GM18951 (cell line): ENCODE measurements around the gene SLC25A5.
"Not testable (repeated sequence)": the region's sequence is repeated elsewhere in the genome, so short reads cannot be mapped to it uniquely, and the experiment has no call there.

ENCODE experiments used
- POLR2A ChIP-seq: IDR thresholded peaks from 4 replicates; pipeline ENCODE4 v1.6.1; 2011; ENCODE audit warnings: mild to moderate bottlenecking; ENCODE audit not compliant: insufficient read length, insufficient read depth; ENCODE audit errors: extremely low read depth
- in situ Hi-C: fragments of 300-500 bp; cut with MboI; formaldehyde crosslinking; loops from one replicate; pipeline ENCODE4 v1.12.0; 2022; ENCODE audit warnings: low sequenced_read_pairs, mixed read lengths, inconsistent platforms; ENCODE audit not compliant: unreplicated experiment

Gene SLC25A5

DNA sequence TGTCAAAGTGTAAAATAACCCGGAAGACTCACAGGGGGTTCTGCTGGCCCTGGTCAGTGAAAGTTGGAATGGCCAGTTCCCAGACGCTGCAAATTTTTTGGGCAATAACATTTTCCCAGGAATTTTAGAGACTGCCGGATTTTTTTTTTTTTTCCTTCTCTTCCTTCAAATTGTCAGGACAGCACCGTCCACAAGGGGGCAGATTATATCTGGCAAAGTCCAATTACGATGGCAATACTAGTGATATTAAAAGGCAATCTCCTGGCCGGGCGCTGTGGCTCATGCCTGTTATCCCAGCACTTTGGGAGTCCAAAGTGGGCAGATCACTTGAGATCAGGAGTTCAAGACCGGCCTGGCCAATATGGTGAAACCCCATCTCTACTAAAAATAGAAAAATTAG is 20.5 kb downstream of the SLC25A5 start:
- no peak for TF ChIP-seq POLR2A
- in situ Hi-C loops: no loop called here

DNA sequence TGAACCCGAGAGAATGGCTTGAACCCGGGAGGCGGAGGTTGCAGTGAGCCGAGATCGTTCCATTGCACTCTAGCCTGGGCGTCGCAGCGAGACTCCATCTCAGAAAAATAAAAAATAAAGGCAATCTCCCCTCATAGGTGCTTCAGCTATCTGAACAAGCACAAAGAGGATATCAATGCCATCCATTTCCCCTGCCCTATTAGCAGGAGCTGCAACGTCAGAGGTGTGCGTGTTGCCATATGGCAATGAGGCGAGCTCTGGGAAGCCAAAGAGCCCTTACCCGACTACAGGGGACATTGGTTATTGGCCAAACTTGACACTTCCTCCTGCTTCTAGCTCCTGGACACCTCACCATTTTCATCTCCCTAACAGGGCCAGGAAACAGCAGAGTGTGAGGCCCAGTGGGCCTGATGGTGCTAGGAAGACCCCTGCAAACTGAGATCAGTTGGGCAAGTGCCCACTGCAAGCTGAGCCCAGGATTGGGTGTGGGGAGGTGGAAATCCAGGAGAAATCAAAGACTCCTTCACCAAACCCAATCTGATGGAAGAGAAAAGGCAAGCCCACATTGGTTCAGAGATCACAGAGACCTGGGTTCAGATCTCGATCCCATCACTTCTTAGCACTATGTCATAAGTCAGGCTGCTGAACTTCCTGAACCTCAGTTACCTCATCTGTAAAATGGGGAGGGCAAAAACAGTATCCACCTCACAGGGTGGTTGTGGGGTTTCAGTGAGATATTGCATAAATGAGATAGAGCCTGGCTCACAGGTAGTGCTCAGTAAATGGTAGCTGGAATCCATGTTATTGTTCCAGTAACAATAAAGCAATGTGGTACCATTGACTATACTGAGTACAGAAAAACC is 21.2 kb downstream of the SLC25A5 start:
- in situ Hi-C loops: no loop called here
- no peak for TF ChIP-seq POLR2A

GRCh38 chrX:119492463-119492862 is 24.2 kb downstream of the SLC25A5 start:
- TF ChIP-seq POLR2A: no peak
- in situ Hi-C loops: no loop called here

GRCh38 chrX:119493851-119494495 is 25.7 kb downstream of the SLC25A5 start:
- in situ Hi-C loops: not testable (repeated sequence)

GRCh38 chrX:119495734-119496726 is 27.8 kb downstream of the SLC25A5 start:
- in situ Hi-C loops: no loop called here

GRCh38 chrX:119497185-119497584 is 28.9 kb downstream of the SLC25A5 start:
- no peak for TF ChIP-seq POLR2A
- in situ Hi-C loops: no loop called here

More at GRCh38 chrX:119495734-119496726, 27.8 kb downstream of the SLC25A5 start:
- TF ChIP-seq POLR2A: no peak

DNA sequence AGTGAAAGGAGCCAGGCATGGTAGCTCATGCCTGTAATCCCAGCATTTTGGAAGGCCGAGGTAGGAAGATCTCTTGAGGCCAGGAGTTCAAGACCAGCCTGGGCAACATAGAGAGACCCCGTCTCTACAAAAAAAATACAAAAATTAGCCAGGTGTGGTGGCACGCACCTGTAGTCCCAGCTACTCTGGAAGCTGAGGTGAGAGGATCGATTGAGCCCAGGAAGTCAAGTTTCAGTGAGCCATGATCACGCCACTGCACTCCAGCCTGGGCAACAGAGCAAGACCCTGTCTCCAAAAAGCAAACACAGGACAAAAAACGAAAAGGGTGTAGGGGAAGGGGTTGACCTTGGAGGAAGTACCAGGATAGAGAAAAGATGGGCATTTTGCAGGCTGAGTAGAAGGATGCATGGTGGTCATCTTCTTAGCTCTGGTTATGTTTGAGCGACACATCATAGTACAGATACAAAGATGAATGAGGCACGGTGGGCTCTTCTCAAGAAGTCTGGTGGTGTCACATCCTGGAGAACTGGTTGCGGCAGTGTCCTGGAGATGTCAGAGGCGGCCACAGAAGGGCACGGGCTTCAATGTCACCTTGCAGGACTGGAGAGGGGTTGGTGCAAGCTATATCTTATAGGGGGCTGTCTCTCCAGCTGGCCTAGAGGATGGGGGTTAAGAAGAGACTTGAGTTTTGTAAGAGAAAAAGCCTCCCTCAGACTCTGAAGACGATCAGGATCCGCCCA is 32.0 kb downstream of the SLC25A5 start:
- in situ Hi-C loops: loop anchor here (25.0 kb wide), 1 partner anchor 237 kb away; no protein-coding TSS in a partner anchor
- TF ChIP-seq POLR2A: no peak

GRCh38 chrX:119501511-119502148 is 33.4 kb downstream of the SLC25A5 start:
- TF ChIP-seq POLR2A: no peak
- in situ Hi-C loops: loop anchor here (25.0 kb wide), 1 partner anchor 236 kb away; no protein-coding TSS in a partner anchor

GRCh38 chrX:119502727-119503483 is 34.7 kb downstream of the SLC25A5 start:
- TF ChIP-seq POLR2A: no peak
- in situ Hi-C loops: loop anchor here (25.0 kb wide), 1 partner anchor 234 kb away; no protein-coding TSS in a partner anchor

DNA sequence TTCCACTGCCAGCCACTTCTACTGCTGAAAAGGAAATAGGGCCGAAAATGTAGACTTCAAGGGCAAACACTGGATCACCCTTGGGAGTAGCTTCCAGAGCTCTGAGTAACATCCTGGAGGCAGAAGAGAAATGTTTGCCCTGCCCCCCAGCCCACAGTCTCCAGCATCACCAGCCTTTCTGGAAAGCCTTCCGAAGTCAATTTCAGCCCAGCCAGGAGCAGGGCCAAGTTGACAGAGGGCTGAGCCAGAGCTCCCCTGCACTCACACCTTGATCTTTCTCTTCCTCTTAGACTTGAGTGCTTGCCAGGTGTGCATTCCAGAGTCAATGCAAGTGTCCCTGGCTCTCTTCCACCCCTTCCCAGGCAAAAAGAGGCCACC is 35.2 kb downstream of the SLC25A5 start:
- in situ Hi-C loops: loop anchor here (25.0 kb wide), 1 partner anchor 234 kb away; no protein-coding TSS in a partner anchor
- TF ChIP-seq POLR2A: no peak

- in situ Hi-C loops: loop anchor here (25.0 kb wide), 1 partner anchor 232 kb away; no protein-coding TSS in a partner anchor
Observed at GRCh38 chrX:119505145-119505544, 36.9 kb downstream of the SLC25A5 start.
